Esophagus squamous epithelium (tissue), 4 donors: ENCODE results near the gene GATB.

Source experiments
- POLR2A ChIP-seq, 4 donors: fragments of 450-650 bp; IDR thresholded peaks; one replicate each; pipeline ENCODE4 v1.6.1; 2017; ENCODE audit warnings: antibody characterized with exemption in 4 of 4, mild to moderate bottlenecking in 4 of 4, moderate library complexity in 3 of 4
- TF ChIP-seq, protein P1 (sequence below), 6 experiments: fragments of 450-650 bp in 4 of 6; fragments of 200-600 bp in 2 of 6; sonication (generic) in 2 of 6; IDR thresholded peaks; one replicate each; pipeline ENCODE4 v1.5.1; 2016 to 2019; ENCODE audit warnings: antibody characterized with exemption in 6 of 6, mild to moderate bottlenecking in 4 of 6, moderate library complexity in 4 of 6

DNA sequence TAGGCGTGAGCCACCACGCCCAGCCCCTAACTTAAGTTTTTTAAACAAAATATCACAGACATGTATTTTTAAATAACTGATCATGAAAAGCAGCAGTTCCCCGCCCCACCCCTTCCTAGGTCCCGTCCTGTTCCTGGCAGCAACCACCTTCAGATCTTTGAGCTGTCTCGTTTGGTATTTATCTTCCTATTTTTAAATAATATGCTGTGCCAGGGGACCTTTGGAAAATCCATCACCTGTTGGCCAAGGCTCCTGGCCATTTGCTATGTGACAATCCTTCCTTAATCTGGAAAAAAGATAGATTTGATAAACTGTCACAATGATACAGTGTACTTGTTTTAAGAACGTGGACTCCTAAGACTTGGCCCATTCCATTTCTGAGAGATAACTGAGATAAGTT lies 10.7 kb downstream of the GATB start:
- TF ChIP-seq, protein P1, sequence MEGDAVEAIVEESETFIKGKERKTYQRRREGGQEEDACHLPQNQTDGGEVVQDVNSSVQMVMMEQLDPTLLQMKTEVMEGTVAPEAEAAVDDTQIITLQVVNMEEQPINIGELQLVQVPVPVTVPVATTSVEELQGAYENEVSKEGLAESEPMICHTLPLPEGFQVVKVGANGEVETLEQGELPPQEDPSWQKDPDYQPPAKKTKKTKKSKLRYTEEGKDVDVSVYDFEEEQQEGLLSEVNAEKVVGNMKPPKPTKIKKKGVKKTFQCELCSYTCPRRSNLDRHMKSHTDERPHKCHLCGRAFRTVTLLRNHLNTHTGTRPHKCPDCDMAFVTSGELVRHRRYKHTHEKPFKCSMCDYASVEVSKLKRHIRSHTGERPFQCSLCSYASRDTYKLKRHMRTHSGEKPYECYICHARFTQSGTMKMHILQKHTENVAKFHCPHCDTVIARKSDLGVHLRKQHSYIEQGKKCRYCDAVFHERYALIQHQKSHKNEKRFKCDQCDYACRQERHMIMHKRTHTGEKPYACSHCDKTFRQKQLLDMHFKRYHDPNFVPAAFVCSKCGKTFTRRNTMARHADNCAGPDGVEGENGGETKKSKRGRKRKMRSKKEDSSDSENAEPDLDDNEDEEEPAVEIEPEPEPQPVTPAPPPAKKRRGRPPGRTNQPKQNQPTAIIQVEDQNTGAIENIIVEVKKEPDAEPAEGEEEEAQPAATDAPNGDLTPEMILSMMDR (IDR thresholded peaks at IDR 0.05), result no peak
- no peak for TF ChIP-seq POLR2A (IDR thresholded peaks at IDR 0.05)
